HCT116 (cell line): ENCODE measurements around the gene PSMA7. TPM values are rescaled to one million over a fixed set of nuclear protein-coding genes. Genes with fewer than 3 reads are reported as not detected.

Experiments used
- ATAC-seq: fragments of 200-7000 bp; cut with Tn5 transposase; 2 replicates; pipeline ENCODE4 v1.9.1; 2020; ENCODE audit warnings: mild to moderate bottlenecking, moderate library complexity
- BruUV-seq: library from RNA; stranded (reverse); fragments of 400-500 nt; replicated peaks from 2 replicates; lab custom pipeline; 2021; lab: Mats Ljungman, UMichigan
- CTCF ChIA-PET: fragments of 300-600 bp; sonication (Branson Sonifier 250); formaldehyde crosslinking; loops from one replicate; lab custom pipeline; 2021; ENCODE audit warnings: antibody characterized with exemption; lab: Charles Lee
- POLR2A ChIA-PET: fragments of 300-600, 350-600 bp; sonication (Branson Sonifier 250); formaldehyde crosslinking; loops from one replicate; lab custom pipeline; 2021; ENCODE audit warnings: antibody characterized with exemption; lab: Charles Lee
- RAD21 ChIA-PET, 2 experiments: fragments of 300-600 bp; sonication (Branson Sonifier 250); formaldehyde crosslinking; loops; one replicate each; lab custom pipeline; 2023; ENCODE audit warnings: low total read pairs in 2 of 2; ENCODE audit not compliant: uncharacterized antibody in 2 of 2, unreplicated experiment in 2 of 2, low non-redundant PET in 1 of 2; lab: Charles Lee
- DNase-seq: peaks from one replicate; pipeline ENCODE4 v3.0.0-alpha.2; 2010; ENCODE audit warnings: low read depth, low spot score
- H2AFZ ChIP-seq: fragments of 200-600 bp; shearing (Covaris generic), sonication (generic); 2 replicates; pipeline ENCODE4 v1.6.1; 2017; ENCODE audit warnings: low read depth, mixed run types, mixed read lengths, antibody characterized with exemption, low read length; ENCODE audit not compliant: poor library complexity, severe bottlenecking
- H3K27ac ChIP-seq: 2 replicates; pipeline ENCODE4 v1.5.1; 2012; ENCODE audit warnings: low read depth, low read length
- H3K27me3 ChIP-seq: fragments of 200-600 bp; sonication (generic); 2 replicates; pipeline ENCODE4 v1.6.1; 2016; ENCODE audit warnings: mixed run types, low read length, mixed read lengths; ENCODE audit not compliant: insufficient read depth
- H3K36me3 ChIP-seq, 2 experiments: fragments of 200-500 bp in 1 of 2; fragments of 200-600 bp in 1 of 2; sonication (Bioruptor generic) in 1 of 2; sonication (generic) in 1 of 2; 2 replicates each; pipeline versions ENCODE4 v1.5.1 to v1.6.1; 2014 to 2016; ENCODE audit warnings: low read length in 2 of 2, inconsistent platforms in 1 of 2, mixed read lengths in 1 of 2, mixed run types in 1 of 2; ENCODE audit not compliant: insufficient read depth in 2 of 2, control insufficient read depth in 1 of 2
- H3K4me1 ChIP-seq, 2 experiments: fragments of 200-600 bp in 1 of 2; sonication (generic) in 1 of 2; 2 replicates each; pipeline versions ENCODE4 v1.5.1 to v1.6.1; 2012 to 2017; ENCODE audit warnings: low read length in 2 of 2, inconsistent platforms in 1 of 2, mild to moderate bottlenecking in 1 of 2, mixed read lengths in 1 of 2, mixed run types in 1 of 2, moderate library complexity in 1 of 2; ENCODE audit not compliant: insufficient read depth in 2 of 2, control insufficient read depth in 1 of 2
- H3K4me2 ChIP-seq: fragments of 200-600 bp; sonication (generic); 2 replicates; pipeline ENCODE4 v1.6.1; 2017; ENCODE audit warnings: mixed run types, low read length, mixed read lengths
- H3K4me3 ChIP-seq, 2 experiments: fragments of 200-600 bp in 1 of 2; sonication (generic) in 1 of 2; replicated peaks in 1 of 2; 2 replicates each; pipeline ENCODE4 v1.5.1; 2011 to 2016; ENCODE audit warnings: low read length in 2 of 2, control low read depth in 1 of 2, low read depth in 1 of 2, mild to moderate bottlenecking in 1 of 2, mixed read lengths in 1 of 2, mixed run types in 1 of 2
- H3K79me2 ChIP-seq: fragments of 200-600 bp; sonication (generic); 2 replicates; pipeline ENCODE4 v1.6.1; 2017; ENCODE audit warnings: mild to moderate bottlenecking, mixed run types, low read length, moderate library complexity, mixed read lengths; ENCODE audit not compliant: insufficient read depth
- H3K9ac ChIP-seq: fragments of 200-600 bp; sonication (generic); 2 replicates; pipeline ENCODE4 v1.6.1; 2016; ENCODE audit warnings: low read length, mixed read lengths
- H3K9me2 ChIP-seq: fragments of 200-600 bp; sonication (generic), shearing (Covaris generic); 2 replicates; pipeline ENCODE4 v1.6.1; 2017; ENCODE audit warnings: mixed run types, mild to moderate bottlenecking, moderate library complexity; ENCODE audit not compliant: insufficient read depth
- H3K9me3 ChIP-seq, 2 experiments: fragments of 200-500 bp in 1 of 2; fragments of 200-600 bp in 1 of 2; sonication (Bioruptor generic) in 1 of 2; sonication (generic) in 1 of 2; 2 replicates each; pipeline ENCODE4 v1.6.1; 2014 to 2017; ENCODE audit warnings: low read length in 2 of 2, mixed read lengths in 2 of 2, inconsistent platforms in 1 of 2, low read depth in 1 of 2, mild to moderate bottlenecking in 1 of 2, mixed run types in 1 of 2, moderate library complexity in 1 of 2; ENCODE audit not compliant: control insufficient read depth in 1 of 2, insufficient read depth in 1 of 2
- H4K20me1 ChIP-seq: fragments of 200-600 bp; sonication (generic), shearing (Covaris generic); 2 replicates; pipeline ENCODE4 v1.6.1; 2017; ENCODE audit warnings: mixed run types, mild to moderate bottlenecking, moderate library complexity; ENCODE audit not compliant: insufficient read depth
- ATF3 ChIP-seq: IDR thresholded peaks from 2 replicates; pipeline ENCODE4 v1.6.1; 2012
- CBX3 ChIP-seq: IDR thresholded peaks from 2 replicates; pipeline ENCODE4 v1.6.1; 2012; ENCODE audit warnings: low read depth
- CEBPB ChIP-seq: IDR thresholded peaks from 2 replicates; pipeline ENCODE4 v1.6.1; 2012; ENCODE audit warnings: low read depth
- EZH2 ChIP-seq: fragments of 200-600 bp; sonication (generic); IDR thresholded peaks from 2 replicates; pipeline ENCODE4 v1.6.1; 2017; ENCODE audit warnings: antibody characterized with exemption, mixed run types
- EZH2phosphoT487 ChIP-seq: fragments of 200-600 bp; IDR thresholded peaks from 2 replicates; pipeline ENCODE4 v1.6.1; 2018; ENCODE audit warnings: antibody characterized with exemption, borderline replicate concordance
- FOSL1 ChIP-seq: IDR thresholded peaks from 2 replicates; pipeline ENCODE4 v1.6.1; 2012; ENCODE audit warnings: low read depth
- MAX ChIP-seq: IDR thresholded peaks from 2 replicates; pipeline ENCODE4 v1.6.1; 2012
- POLR2A ChIP-seq: IDR thresholded peaks from 2 replicates; pipeline ENCODE4 v1.7.0; 2011; ENCODE audit warnings: borderline replicate concordance; ENCODE audit not compliant: insufficient read depth, insufficient read length; ENCODE audit errors: extremely low read depth
- POLR2AphosphoS5 ChIP-seq: IDR thresholded peaks from 2 replicates; pipeline ENCODE4 v1.6.1; 2011; ENCODE audit warnings: mild to moderate bottlenecking, low read depth, low read length, moderate library complexity
- RAD21 ChIP-seq: IDR thresholded peaks from 2 replicates; pipeline ENCODE4 v1.6.1; 2012; ENCODE audit warnings: low read depth, mild to moderate bottlenecking
- REST ChIP-seq: IDR thresholded peaks from 2 replicates; pipeline ENCODE4 v1.6.1; 2012; ENCODE audit warnings: low read depth
- SIN3A ChIP-seq: IDR thresholded peaks from 2 replicates; pipeline ENCODE4 v1.6.1; 2012; ENCODE audit warnings: low read depth
- SRF ChIP-seq: IDR thresholded peaks from 2 replicates; pipeline ENCODE4 v1.6.1; 2012; ENCODE audit warnings: low read depth
- YY1 ChIP-seq: IDR thresholded peaks from 2 replicates; pipeline ENCODE4 v1.6.1; 2011; ENCODE audit warnings: low read length, low read depth, moderate library complexity, mild to moderate bottlenecking; ENCODE audit not compliant: insufficient replicate concordance; ENCODE audit errors: extremely low read depth
- ZFX ChIP-seq: fragments of 450-650 bp; IDR thresholded peaks from 2 replicates; pipeline ENCODE4 v1.6.1; 2017
- ZNF274 ChIP-seq: fragments of 200-500 bp; sonication (Bioruptor generic); IDR thresholded peaks from 2 replicates; pipeline ENCODE4 v1.6.1; 2014; ENCODE audit warnings: mild to moderate bottlenecking, low read depth, low read length, inconsistent platforms
- intact Hi-C: fragments of 100-400 bp; cut with micrococcal nuclease; formaldehyde crosslinking; loops from 2 replicates; pipeline ENCODE4 v1.10.0; 2022
- total RNA-seq: library from RNA; stranded (reverse); gene quantifications from one replicate; pipeline ENCODE4 v1.2.1, GENCODE V29; 2021; ENCODE audit not compliant: unreplicated experiment

Gene PSMA7
- total RNA-seq, 1 experiment from 2014 or later: 364 TPM

GRCh38 chr20:62105592-62105991 is 37.6 kb downstream of the PSMA7 start:
- H3K4me3 ChIP-seq: no peak overlapping the region
- H3K27ac ChIP-seq: no peak overlapping the region
- no peak for DNase-seq
- BruUV-seq: no TSS peak
- no peaks in the 10 kb centered on the region for H3K79me2 ChIP-seq
- no peak overlapping the region for H3K9ac ChIP-seq
- no peak overlapping the region for H2AFZ ChIP-seq
- RAD21 ChIA-PET: no interaction called here
- no peaks in the 10 kb centered on the region for H3K9me2 ChIP-seq
- no peaks in the 10 kb centered on the region for H3K36me3 ChIP-seq
- TF ChIP-seq SIN3A: no peak
- no peak for TF ChIP-seq MAX
- no peak for TF ChIP-seq FOSL1
- POLR2A ChIA-PET: no interaction called here
- ATAC-seq: no peak
- H3K4me1 ChIP-seq: no peaks in the 10 kb centered on the region
- peaks cover 4 to 11% of the 10 kb centered on the region in 2 experiments; a peak in 3 of 4 replicates for H3K9me3 ChIP-seq
- no peak overlapping the region for H3K4me2 ChIP-seq
- H3K27me3 ChIP-seq: no peaks in the 10 kb centered on the region
- H4K20me1 ChIP-seq: no peaks in the 10 kb centered on the region
- CTCF ChIA-PET: no interaction called here
- intact Hi-C loops: no loop called here

- H4K20me1 ChIP-seq: no peaks in the 10 kb centered on the region
- ChIA-PET CTCF (no interaction called here), POLR2A (no interaction called here), RAD21 (no interaction called here)
- H3K9ac ChIP-seq: no peak overlapping the region
- H3K27ac ChIP-seq: no peak overlapping the region
- no peak for ATAC-seq
- H2AFZ ChIP-seq: no peak overlapping the region
- H3K79me2 ChIP-seq: no peaks in the 10 kb centered on the region
- no TSS peak for BruUV-seq
- no peak overlapping the region for H3K4me3 ChIP-seq
- intact Hi-C loops: no loop called here
- no peak overlapping the region for H3K4me2 ChIP-seq
- no peaks in the 10 kb centered on the region for H3K36me3 ChIP-seq
- no peaks in the 10 kb centered on the region for H3K9me2 ChIP-seq
- no peaks in the 10 kb centered on the region for H3K4me1 ChIP-seq
- no peaks in the 10 kb centered on the region for H3K27me3 ChIP-seq
- H3K9me3 ChIP-seq: peaks cover 4 to 11% of the 10 kb centered on the region in 2 experiments; a peak in 3 of 4 replicates
- no peak for DNase-seq
- TF ChIP-seq YY1 (no peak), POLR2A (no peak), EZH2 (no peak), FOSL1 (no peak), RAD21 (no peak), ZNF274 (no peak), REST (no peak), POLR2AphosphoS5 (no peak), EZH2phosphoT487 (no peak), ATF3 (no peak), CEBPB (no peak), CBX3 (no peak), SRF (no peak), ZFX (no peak)
These were observed 38.3 kb downstream of the PSMA7 start for GRCh38 chr20:62104791-62105345.
